H1 (cell line): ENCODE results near the gene TMED10. TPM values are rescaled to one million over a fixed set of nuclear protein-coding genes. Genes with fewer than 3 reads are reported as not detected.

Experiments
- CTCF ChIA-PET: fragments of 300-600 bp; sonication (Branson Sonifier 250); formaldehyde crosslinking; loops from one replicate; lab custom pipeline; 2021; ENCODE audit not compliant: partially characterized antibody; lab: Charles Lee
- POLR2A ChIA-PET: fragments of 300-600 bp; sonication (Branson Sonifier 250); formaldehyde crosslinking; loops from one replicate; lab custom pipeline; 2021; ENCODE audit warnings: inconsistent platforms; ENCODE audit not compliant: partially characterized antibody; lab: Charles Lee
- DNase-seq, 2 experiments: peaks; one replicate each; pipeline versions ENCODE4 v3.0.0 to v3.0.0-alpha.2; 2010 to 2022; ENCODE audit warnings: low spot score in 2 of 2, low read depth in 1 of 2, mixed read lengths in 1 of 2
- FAIRE-seq: peaks from 2 replicates; lab custom pipeline; 2011; peaks lifted over from hg19 to GRCh38; lab: Jason Lieb, UNC
- H2AFZ ChIP-seq: 2 replicates; pipeline ENCODE4 v1.8.1; 2012; ENCODE audit warnings: low read length, inconsistent platforms
- H2AK5ac ChIP-seq: 2 replicates; pipeline ENCODE4 v1.6.1; 2013; ENCODE audit warnings: low read depth, low read length
- H2BK120ac ChIP-seq: replicated peaks from 2 replicates; pipeline ENCODE3; 2013; ENCODE audit warnings: low read depth, low read length, inconsistent platforms
- H2BK12ac ChIP-seq: 2 replicates; pipeline ENCODE4 v1.6.1; 2013; ENCODE audit warnings: low read depth, low read length
- H2BK15ac ChIP-seq: 2 replicates; pipeline ENCODE4 v1.6.1; 2013; ENCODE audit warnings: low read length
- H2BK20ac ChIP-seq: 2 replicates; pipeline ENCODE4 v1.6.1; 2013; ENCODE audit warnings: low read length
- H2BK5ac ChIP-seq: 2 replicates; pipeline ENCODE4 v1.6.1; 2013; ENCODE audit warnings: low read depth, low read length
- H3K14ac ChIP-seq: 2 replicates; pipeline ENCODE4 v1.6.1; 2013; ENCODE audit warnings: inconsistent platforms; ENCODE audit not compliant: insufficient read length
- H3K18ac ChIP-seq: 2 replicates; pipeline ENCODE4 v1.6.1; 2013; ENCODE audit warnings: low read length; ENCODE audit errors: extremely low read depth
- H3K23ac ChIP-seq: 2 replicates; pipeline ENCODE4 v1.6.1; 2013; ENCODE audit warnings: inconsistent platforms; ENCODE audit not compliant: insufficient read length
- H3K23me2 ChIP-seq: 2 replicates; pipeline ENCODE4 v1.6.1; 2013; ENCODE audit warnings: low read depth, low read length
- H3K27ac ChIP-seq: 2 replicates; pipeline ENCODE4 v1.6.1; 2011; ENCODE audit warnings: low read depth, low read length, inconsistent platforms
- H3K27me3 ChIP-seq, 4 experiments: replicated peaks in 1 of 4; 1 replicate in 1 of 4; 2 replicates in 3 of 4; pipeline versions ENCODE4 v1.6.1 to v1.8.1; 2011 to 2013; ENCODE audit warnings: low read length in 3 of 4, mild to moderate bottlenecking in 3 of 4, inconsistent platforms in 2 of 4, mixed read lengths in 2 of 4, moderate library complexity in 1 of 4; ENCODE audit not compliant: control insufficient read depth in 3 of 4, insufficient read depth in 3 of 4; ENCODE audit errors: extremely low read depth in 1 of 4
- H3K36me3 ChIP-seq, 4 experiments: 2 replicates each; pipeline versions ENCODE4 v1.6.1 to v1.8.1; 2011 to 2013; ENCODE audit warnings: mild to moderate bottlenecking in 4 of 4, low read length in 3 of 4, moderate library complexity in 2 of 4, control low read depth in 1 of 4, inconsistent platforms in 1 of 4; ENCODE audit not compliant: insufficient read depth in 4 of 4, control insufficient read depth in 2 of 4
- H3K4ac ChIP-seq: replicated peaks from 2 replicates; pipeline ENCODE3; 2013; ENCODE audit warnings: low read length, low read depth, mixed read lengths, inconsistent platforms; ENCODE audit not compliant: insufficient read length
- H3K4me1 ChIP-seq, 4 experiments: replicated peaks in 1 of 4; 1 replicate in 1 of 4; 2 replicates in 3 of 4; pipeline versions ENCODE4 v1.6.1 to v1.8.1; 2011 to 2013; ENCODE audit warnings: low read length in 3 of 4, inconsistent platforms in 2 of 4, mixed read lengths in 1 of 4; ENCODE audit not compliant: insufficient read depth in 4 of 4, control insufficient read depth in 3 of 4
- H3K4me2 ChIP-seq, 2 experiments: 2 replicates each; pipeline versions ENCODE4 v1.6.1 to v1.8.1; 2011 to 2013; ENCODE audit warnings: low read depth in 2 of 2, low read length in 2 of 2, control low read depth in 1 of 2, inconsistent platforms in 1 of 2, mild to moderate bottlenecking in 1 of 2; ENCODE audit not compliant: insufficient read depth in 1 of 2
- H3K4me3 ChIP-seq, 4 experiments: fragments of 200-600, 300-600 bp in 1 of 4; sonication (generic), shearing (Covaris generic), sonication (Bioruptor Twin) in 1 of 4; 2 replicates each; pipeline versions ENCODE4 v1.5.1 to v1.8.1; 2011 to 2016; ENCODE audit warnings: low read length in 4 of 4, low read depth in 3 of 4, control low read depth in 2 of 4, inconsistent platforms in 2 of 4, mild to moderate bottlenecking in 2 of 4, mixed read lengths in 1 of 4, moderate library complexity in 1 of 4; ENCODE audit not compliant: insufficient read depth in 2 of 4; ENCODE audit errors: extremely low read depth in 1 of 4
- H3K56ac ChIP-seq: replicated peaks from 2 replicates; pipeline ENCODE3; 2013; ENCODE audit warnings: low read depth, mild to moderate bottlenecking, mixed read lengths, low read length, inconsistent platforms; ENCODE audit not compliant: insufficient read length
- H3K79me1 ChIP-seq: 2 replicates; pipeline ENCODE4 v1.6.1; 2013; ENCODE audit warnings: low read depth, low read length, control low read depth
- H3K79me2 ChIP-seq, 2 experiments: 2 replicates each; pipeline versions ENCODE4 v1.6.1 to v1.8.1; 2012 to 2013; ENCODE audit warnings: low read length in 2 of 2, mild to moderate bottlenecking in 2 of 2, inconsistent platforms in 1 of 2; ENCODE audit not compliant: insufficient read depth in 2 of 2, control insufficient read depth in 1 of 2
- H3K9ac ChIP-seq, 4 experiments: replicated peaks in 1 of 4; 1 replicate in 1 of 4; 2 replicates in 3 of 4; pipeline versions ENCODE4 v1.6.1 to v1.8.1; 2011 to 2013; ENCODE audit warnings: low read depth in 3 of 4, low read length in 3 of 4, control low read depth in 2 of 4, mild to moderate bottlenecking in 2 of 4, moderate library complexity in 2 of 4, inconsistent platforms in 1 of 4; ENCODE audit errors: extremely low read depth in 1 of 4
- H3K9me3 ChIP-seq, 2 experiments: 2 replicates each; pipeline versions ENCODE4 v1.6.1 to v1.8.1; 2012 to 2013; ENCODE audit warnings: mild to moderate bottlenecking in 2 of 2, moderate library complexity in 2 of 2, control low read depth in 1 of 2, inconsistent platforms in 1 of 2, low read depth in 1 of 2, low read length in 1 of 2, mixed read lengths in 1 of 2; ENCODE audit not compliant: insufficient read depth in 2 of 2
- H4K20me1 ChIP-seq, 2 experiments: replicated peaks in 1 of 2; 2 replicates each; pipeline versions ENCODE3 to v1.8.1; 2011 to 2013; ENCODE audit warnings: inconsistent platforms in 2 of 2, low read length in 2 of 2, mild to moderate bottlenecking in 1 of 2; ENCODE audit not compliant: insufficient read depth in 2 of 2, control insufficient read depth in 1 of 2
- H4K5ac ChIP-seq: 2 replicates; pipeline ENCODE4 v1.6.1; 2013; ENCODE audit warnings: low read length, low read depth, mixed read lengths, inconsistent platforms; ENCODE audit not compliant: insufficient read length
- H4K8ac ChIP-seq: 2 replicates; pipeline ENCODE4 v1.8.0; 2013; ENCODE audit warnings: mild to moderate bottlenecking, moderate library complexity, low read length, inconsistent platforms; ENCODE audit not compliant: insufficient read depth; ENCODE audit errors: extremely low read depth
- H4K91ac ChIP-seq: replicated peaks from 2 replicates; pipeline ENCODE3; 2013; ENCODE audit warnings: low read length, mixed read lengths, inconsistent platforms; ENCODE audit not compliant: insufficient read length
- ATF3 ChIP-seq: IDR thresholded peaks from 2 replicates; pipeline ENCODE4 v1.6.1; 2011; ENCODE audit warnings: low read depth, mild to moderate bottlenecking, low read length; ENCODE audit not compliant: insufficient read depth
- CTBP2 ChIP-seq: IDR thresholded peaks from 2 replicates; pipeline ENCODE4 v1.7.0; 2011; ENCODE audit warnings: borderline replicate concordance, mild to moderate bottlenecking, moderate library complexity, mixed read lengths, low read length; ENCODE audit not compliant: insufficient read depth, insufficient read length
- FOSL1 ChIP-seq: IDR thresholded peaks from 2 replicates; pipeline ENCODE4 v1.6.1; 2011; ENCODE audit warnings: mild to moderate bottlenecking, low read depth, low read length, moderate library complexity; ENCODE audit not compliant: insufficient read depth
- HDAC2 ChIP-seq, 2 experiments: fragments of 300-600 bp in 1 of 2; sonication (generic) in 1 of 2; IDR thresholded peaks; 2 replicates each; pipeline ENCODE4 v1.6.1; 2011 to 2012; ENCODE audit warnings: low read depth in 2 of 2, low read length in 2 of 2, mild to moderate bottlenecking in 2 of 2, moderate library complexity in 2 of 2, borderline replicate concordance in 1 of 2, inconsistent platforms in 1 of 2
- MAFK ChIP-seq: IDR thresholded peaks from 2 replicates; pipeline ENCODE4 v1.6.1; 2012; ENCODE audit warnings: low read depth, mild to moderate bottlenecking, improper control_type of control experiment, low read length
- PHF8 ChIP-seq: fragments of 200-600 bp; sonication (generic); conservative IDR thresholded peaks from 2 replicates; pipeline ENCODE4 v1.7.1; 2012; ENCODE audit warnings: low read depth, mild to moderate bottlenecking, inconsistent platforms, low read length, moderate library complexity
- SAP30 ChIP-seq: fragments of 300-600 bp; sonication (generic); IDR thresholded peaks from 2 replicates; pipeline ENCODE4 v1.7.1; 2012; ENCODE audit warnings: low read length, moderate library complexity, mild to moderate bottlenecking, inconsistent platforms; ENCODE audit not compliant: insufficient read depth, insufficient replicate concordance
- SP4 ChIP-seq: IDR thresholded peaks from 2 replicates; pipeline ENCODE4 v1.6.1; 2012; ENCODE audit warnings: low read length, inconsistent platforms
- SRF ChIP-seq: IDR thresholded peaks from 2 replicates; pipeline ENCODE4 v1.6.1; 2011; ENCODE audit warnings: mild to moderate bottlenecking, low read depth, low read length, moderate library complexity
- ZNF274 ChIP-seq: IDR thresholded peaks from 2 replicates; pipeline ENCODE4 v1.7.0; 2012; ENCODE audit warnings: low read length, borderline replicate concordance; ENCODE audit errors: extremely low read depth
- WGBS, 2 experiments: shearing (Covaris generic) in 1 of 2; methylation state at CpG; one replicate each; pipeline versions ENCODE4 v1.1.6 to v1.1.7; 2013 to 2015; ENCODE audit warnings: low lambda C conversion rate in 2 of 2, mixed read lengths in 2 of 2, inconsistent platforms in 1 of 2, low coverage in 1 of 2, missing lambda C conversion rate in 1 of 2; ENCODE audit not compliant: insufficient replicate concordance in 2 of 2, insufficient coverage in 1 of 2, insufficient read length in 1 of 2; ENCODE audit errors: extremely low coverage in 1 of 2, missing lambda C conversion rate in 1 of 2; 5-methylcytosine and 5-hydroxymethylcytosine counted together
- polyA plus RNA-seq, 7 experiments: library from polyadenylated mRNA; depleted of rRNA in 3 of 7; stranded (reverse) in 5 of 7; unstranded in 2 of 7; fragments of >200 nt in 5 of 7; fragments of 200-250 nt in 2 of 7; gene quantifications; 1 replicate in 5 of 7; 2 replicates in 1 of 7; 4 replicates in 1 of 7; pipeline versions ENCODE4 v1.2.1 to v1.2.3, GENCODE V29; 2011 to 2013; ENCODE audit warnings: missing spikeins in 2 of 7, mixed read lengths in 2 of 7
- total RNA-seq: library from RNA; stranded (reverse); fragmentation: NEBNext Ultra II Directional; extraction: Animal tissue kit (Norgen Biotek cat#: 25700); gene quantifications from 2 replicates; pipeline ENCODE4 v1.2.1, GENCODE V29; 2021

TMED10 gene
- total and polyA plus RNA-seq, 2 of the 8 experiments (the other 6 are each of a cell fraction or from before 2014, with no cell fraction given), result 218 to 250 TPM

GRCh38 chr14:75134644-75135043 is 41.8 kb downstream of the TMED10 start:
- 93% methylated on average over 6 of the region's 6 CpGs; no CpG with 5 or more reads in 1 of the 2 experiments for WGBS, 2 experiments
- Histone ChIP-seq H2AK5ac (no peak overlapping the region), H3K27me3 (no peaks in the 10 kb centered on the region), H4K20me1 (no peaks in the 10 kb centered on the region), H2BK120ac (no peak overlapping the region), H3K9me3 (peaks cover 0 to 8% of the 10 kb centered on the region in 2 experiments; a peak in 2 of 4 replicates), H3K79me2 (peaks cover 0 to 4% of the 10 kb centered on the region in 2 experiments; a peak in 1 of 4 replicates)
- TF ChIP-seq ZNF274 (no peak), CTBP2 (no peak), HDAC2 (IDR thresholded peaks at IDR 0.05; ENCODE audit: borderline replicate concordance in 1 of 2, low read depth in 2 of 2, low read length in 2 of 2) (no peak), SP4 (no peak), MAFK (no peak), SRF (no peak), ATF3 (no peak), FOSL1 (no peak), PHF8 (no peak), SAP30 (no peak)
- TF ChIP-seq, all 59 proteins: peak for 0
- Histone ChIP-seq H3K18ac (no peak overlapping the region), H3K4ac (no peak overlapping the region), H2BK5ac (no peak overlapping the region), H2AFZ (no peak overlapping the region), H3K27ac (no peak overlapping the region), H3K4me1 (no peaks in the 10 kb centered on the region), H3K36me3 (peaks cover 2 to 26% (median 15%) of the 10 kb centered on the region in 4 experiments), H2BK20ac (no peak overlapping the region), H3K4me3 (no peak overlapping the region), H3K9ac (no peak overlapping the region), H3K14ac (no peak overlapping the region), H3K79me1 (no peaks in the 10 kb centered on the region), H4K8ac (no peak overlapping the region), H3K23ac (no peak overlapping the region), H3K23me2 (no peaks in the 10 kb centered on the region), H3K4me2 (no peak overlapping the region), H2BK15ac (no peak overlapping the region), H4K91ac (no peak overlapping the region), H3K56ac (no peak overlapping the region), H2BK12ac (no peak overlapping the region), H4K5ac (no peak overlapping the region)
- FAIRE-seq, result no peak
- POLR2A ChIA-PET, result interaction anchor here (1.2 kb wide), 1 partner anchor 165 kb away, joined by 3 read pairs; no protein-coding TSS in a partner anchor
- CTCF ChIA-PET, result interaction anchor here (0.6 to 11.2 kb wide), 9 partner anchors 8 to 670 kb away, joined by 3 to 105 read pairs (median 3); no protein-coding TSS in a partner anchor
- no peak for DNase-seq
